HepG2 (cell line): ENCODE data around the gene CENPB. TPM values are rescaled to one million over a fixed set of nuclear protein-coding genes. Genes with fewer than 3 reads are reported as not detected.
A peak's percentile ranks its signal among the peaks of the same experiment; 100 is the strongest.

ENCODE experiments used
- ARNT2 ChIP-seq: sonication (generic); formaldehyde crosslinking; IDR thresholded peaks from 2 replicates; pipeline ENCODE4 v1.8.0; 2022; ENCODE audit warnings: mild to moderate bottlenecking, low read depth, missing genetic modification reagents, moderate library complexity
- ASH2L ChIP-seq: fragments of 300-600, 200-600 bp; sonication (generic); IDR thresholded peaks from 2 replicates; pipeline ENCODE4 v1.7.0; 2017; ENCODE audit warnings: low read depth, mild to moderate bottlenecking, moderate library complexity, mixed read lengths, low read length; ENCODE audit not compliant: insufficient read length
- BHLHE40 ChIP-seq: IDR thresholded peaks from 2 replicates; pipeline ENCODE4 v1.6.1; 2011; ENCODE audit warnings: low read length, improper control_type of control experiment
- EHMT2 ChIP-seq: fragments of 200-600 bp; sonication (generic); IDR thresholded peaks from 2 replicates; pipeline ENCODE4 v1.7.0; 2017; ENCODE audit warnings: antibody characterized with exemption, low read depth, low read length, borderline replicate concordance
- ELK4 ChIP-seq: sonication (generic); formaldehyde crosslinking; IDR thresholded peaks from 2 replicates; pipeline ENCODE4 v1.9.0; 2021; ENCODE audit warnings: missing genetic modification reagents, borderline replicate concordance
- IKZF5 ChIP-seq: IDR thresholded peaks from 2 replicates; pipeline ENCODE4 v1.6.1; 2018; ENCODE audit warnings: missing genetic modification reagents, mild to moderate bottlenecking, missing compliant biosample characterization
- MTF1 ChIP-seq: sonication (generic); formaldehyde crosslinking; IDR thresholded peaks from 2 replicates; pipeline ENCODE4 v1.5.0; 2020; ENCODE audit warnings: missing genetic modification reagents
- RNF219 ChIP-seq: sonication (generic); formaldehyde crosslinking; IDR thresholded peaks from 2 replicates; pipeline ENCODE4 v1.5.0; 2020; ENCODE audit warnings: mild to moderate bottlenecking, missing genetic modification reagents
- SP4 ChIP-seq: sonication (generic); formaldehyde crosslinking; IDR thresholded peaks from 2 replicates; pipeline ENCODE4 v1.8.1; 2023; ENCODE audit warnings: mild to moderate bottlenecking, missing genetic modification reagents
- TOPORS ChIP-seq: sonication (generic); formaldehyde crosslinking; IDR thresholded peaks from 2 replicates; pipeline ENCODE4 v1.8.0; 2023; ENCODE audit warnings: mild to moderate bottlenecking, missing genetic modification reagents
- ZNF138 ChIP-seq: sonication (generic); formaldehyde crosslinking; IDR thresholded peaks from 2 replicates; pipeline ENCODE4 v1.5.0; 2020; ENCODE audit warnings: mild to moderate bottlenecking, low read depth, missing genetic modification reagents
- ZNF562 ChIP-seq: sonication (generic); formaldehyde crosslinking; IDR thresholded peaks from 2 replicates; pipeline ENCODE4 v1.8.0; 2022; ENCODE audit warnings: missing genetic modification reagents, borderline replicate concordance
- ZNF563 ChIP-seq: sonication (generic); formaldehyde crosslinking; IDR thresholded peaks from 2 replicates; pipeline ENCODE4 v1.8.0; 2022; ENCODE audit warnings: mild to moderate bottlenecking, moderate library complexity, missing genetic modification reagents
- ZNF713 ChIP-seq: sonication (generic); formaldehyde crosslinking; IDR thresholded peaks from 2 replicates; pipeline ENCODE4 v1.4.0; 2020; ENCODE audit warnings: mild to moderate bottlenecking, missing genetic modification reagents
- ZNF792 ChIP-seq: IDR thresholded peaks from 2 replicates; pipeline ENCODE4 v1.6.1; 2016
- ZNF800 ChIP-seq: sonication (generic); formaldehyde crosslinking; IDR thresholded peaks from 2 replicates; pipeline ENCODE4 v1.4.0; 2020; ENCODE audit warnings: missing genetic modification reagents
- ZSCAN21 ChIP-seq: sonication (generic); formaldehyde crosslinking; IDR thresholded peaks from 2 replicates; pipeline ENCODE4 v1.8.0; 2022; ENCODE audit warnings: mild to moderate bottlenecking, missing genetic modification reagents, moderate library complexity, borderline replicate concordance
- polyA plus RNA-seq, 8 experiments: library from polyadenylated mRNA; depleted of rRNA in 3 of 8; stranded (reverse) in 7 of 8; unstranded in 1 of 8; fragments of >200 nt; fragmentation: Illumina TruSeq in 4 of 8; extraction: Trizol in 4 of 8; gene quantifications; 2 replicates each; pipeline versions ENCODE4 v1.2.1 to v1.2.3, GENCODE V29; 2011 to 2016; ENCODE audit warnings: low read depth in 4 of 8, missing spikeins in 1 of 8, mixed read lengths in 1 of 8; ENCODE audit not compliant: insufficient read depth in 1 of 8
- total RNA-seq, 5 experiments: library from RNA; depleted of rRNA; stranded (reverse); fragments of >200 nt; fragmentation: Illumina TruSeq; extraction: Trizol; gene quantifications; 2 replicates each; pipeline ENCODE4 v1.2.3, GENCODE V29; 2016; ENCODE audit warnings: low read depth in 1 of 5
- TF ChIP-seq, protein P1 (sequence below): sonication (generic); formaldehyde crosslinking; IDR thresholded peaks from 2 replicates; pipeline ENCODE4 v1.8.1; 2023; ENCODE audit warnings: mild to moderate bottlenecking, moderate library complexity, missing genetic modification reagents
- TF ChIP-seq, protein P2 (sequence below): sonication (generic); formaldehyde crosslinking; IDR thresholded peaks from 2 replicates; pipeline ENCODE4 v1.8.0; 2022; ENCODE audit warnings: mild to moderate bottlenecking, missing genetic modification reagents; ENCODE audit not compliant: insufficient replicate concordance

CENPB gene
- total and polyA plus RNA-seq, 2 of the 13 experiments (the other 11 are each of a cell fraction or from before 2014, with no cell fraction given): 10.4 to 54.5 TPM

DNA sequence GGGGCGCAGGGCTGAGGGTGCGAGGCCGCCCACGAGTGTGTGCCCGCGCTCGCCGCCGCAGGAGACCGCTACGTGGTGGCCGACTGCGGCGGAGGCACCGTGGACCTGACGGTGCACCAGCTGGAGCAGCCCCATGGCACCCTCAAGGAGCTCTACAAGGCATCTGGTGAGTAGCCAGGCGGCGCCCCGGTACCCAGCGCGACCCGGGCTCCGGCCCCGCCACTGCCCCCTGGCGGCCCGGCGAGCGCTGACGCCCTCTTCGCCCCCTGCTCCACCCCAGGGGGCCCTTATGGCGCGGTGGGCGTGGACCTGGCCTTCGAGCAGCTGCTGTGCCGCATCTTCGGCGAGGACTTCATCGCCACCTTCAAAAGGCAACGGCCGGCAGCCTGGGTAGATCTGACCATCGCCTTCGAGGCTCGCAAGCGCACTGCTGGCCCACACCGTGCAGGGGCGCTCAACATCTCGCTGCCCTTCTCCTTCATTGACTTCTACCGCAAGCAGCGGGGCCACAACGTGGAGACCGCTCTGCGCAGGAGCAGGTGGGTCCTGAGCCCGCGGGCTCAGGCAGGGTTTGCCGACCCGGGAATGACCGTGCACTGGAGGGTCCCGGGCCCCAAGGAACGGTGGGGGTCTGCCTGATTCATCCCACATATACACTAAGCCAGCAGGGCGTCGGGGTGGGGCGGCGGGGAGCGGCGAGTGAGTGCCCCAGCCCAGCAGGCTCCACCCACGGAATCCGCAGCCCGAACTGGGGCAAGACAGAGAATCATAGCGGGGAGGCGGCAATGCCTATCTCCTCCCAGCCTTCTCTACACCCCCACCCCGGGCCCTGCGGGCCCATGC is 36.6 kb downstream of the CENPB start (continued):
- no peak for TF ChIP-seq RNF219 (CRISPR knock-in tag)
- no peak for TF ChIP-seq MTF1 (CRISPR knock-in tag)
- TF ChIP-seq, protein P1, sequence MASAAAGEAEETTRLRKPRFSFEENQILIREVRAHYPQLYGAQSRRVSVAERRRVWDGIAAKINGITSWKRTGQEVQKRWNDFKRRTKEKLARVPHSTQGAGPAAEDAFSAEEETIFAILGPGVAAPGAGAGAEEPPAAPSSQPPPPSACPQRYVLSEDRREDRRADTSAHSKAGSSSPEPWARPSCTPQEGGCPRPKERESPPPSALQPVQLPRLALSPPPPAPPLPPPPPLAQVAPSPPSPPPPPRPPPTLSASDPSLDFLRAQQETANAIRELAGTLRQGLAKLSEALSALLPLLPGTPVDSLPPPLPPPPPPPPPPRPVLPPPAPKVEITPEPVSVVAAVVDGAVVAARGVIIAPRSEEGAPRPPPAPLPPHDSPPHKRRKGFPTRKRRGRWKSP (CRISPR knock-in tag): no peak
- peak; percentile 86 for TF ChIP-seq ARNT2 (CRISPR knock-in tag)
- TF ChIP-seq ZSCAN21 (CRISPR knock-in tag): peak; percentile 90; the same call in 1 of the 2 replicates
- no peak for TF ChIP-seq ZNF792
- TF ChIP-seq, protein P2, sequence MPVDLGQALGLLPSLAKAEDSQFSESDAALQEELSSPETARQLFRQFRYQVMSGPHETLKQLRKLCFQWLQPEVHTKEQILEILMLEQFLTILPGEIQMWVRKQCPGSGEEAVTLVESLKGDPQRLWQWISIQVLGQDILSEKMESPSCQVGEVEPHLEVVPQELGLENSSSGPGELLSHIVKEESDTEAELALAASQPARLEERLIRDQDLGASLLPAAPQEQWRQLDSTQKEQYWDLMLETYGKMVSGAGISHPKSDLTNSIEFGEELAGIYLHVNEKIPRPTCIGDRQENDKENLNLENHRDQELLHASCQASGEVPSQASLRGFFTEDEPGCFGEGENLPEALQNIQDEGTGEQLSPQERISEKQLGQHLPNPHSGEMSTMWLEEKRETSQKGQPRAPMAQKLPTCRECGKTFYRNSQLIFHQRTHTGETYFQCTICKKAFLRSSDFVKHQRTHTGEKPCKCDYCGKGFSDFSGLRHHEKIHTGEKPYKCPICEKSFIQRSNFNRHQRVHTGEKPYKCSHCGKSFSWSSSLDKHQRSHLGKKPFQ (CRISPR knock-in tag): no peak
- no peak for TF ChIP-seq BHLHE40
- no peak for TF ChIP-seq IKZF5 (CRISPR knock-in tag)
- peak; percentile 59; the same call in 1 of the 2 replicates for TF ChIP-seq SP4 (CRISPR knock-in tag)
- peak; percentile 62; the same call in 1 of the 2 replicates for TF ChIP-seq TOPORS (CRISPR knock-in tag)
- TF ChIP-seq ZNF563 (CRISPR knock-in tag): peak; percentile 82; the same call in 1 of the 2 replicates
- no peak for TF ChIP-seq ELK4 (CRISPR knock-in tag)
- peak; percentile 54 for TF ChIP-seq ASH2L
- TF ChIP-seq ZNF138 (CRISPR knock-in tag): no peak
- TF ChIP-seq ZNF800 (CRISPR knock-in tag): peak; percentile 82
- no peak for TF ChIP-seq ZNF713 (CRISPR knock-in tag)
- TF ChIP-seq EHMT2: no peak
- no peak for TF ChIP-seq ZNF562 (CRISPR knock-in tag)
